ENCODE measurements around the gene CEP295NL. TPM values are rescaled to one million over a fixed set of nuclear protein-coding genes. Genes with fewer than 3 reads are reported as not detected.

The CEP295NL gene
- total and polyA plus RNA-seq, 7 donors, result 0.04 to 0.52 (median 0.39) TPM; not detected in 2

- WGBS, 3 donors, result 87 to 93% (median 90%) methylated on average over 20 of the region's 20 CpGs
- H3K36me3 ChIP-seq (ENCODE audit: insufficient read depth in 1 of 2, low read depth in 1 of 2), result no peaks in the 10 kb centered on the region
- ATAC-seq (no peak), DNase-seq (peak in 1 of 2 donors; percentile 41)
- no peak for TF ChIP-seq CTCF (IDR thresholded peaks at IDR 0.05)
- no peak overlapping the region for H3K4me3 ChIP-seq
- no peaks in the 10 kb centered on the region for H3K9me3 ChIP-seq
- no peak overlapping the region for H3K27ac ChIP-seq
- peaks cover 0 to 4% (median 0%) of the 10 kb centered on the region in 3 donors for H3K27me3 ChIP-seq (ENCODE audit: insufficient read depth in 3 of 3, low read length in 2 of 3)
- peaks cover 11% of the 10 kb centered on the region for H3K4me1 ChIP-seq
- intact Hi-C loops (cut with DNase I), result no loop called here
Observed at GRCh38 chr17:78919861-78920450, 17.0 kb upstream of the CEP295NL start.

GRCh38 chr17:78918979-78919378 is 16.0 kb upstream of the CEP295NL start:
- no peak for TF ChIP-seq CTCF (IDR thresholded peaks at IDR 0.05)
- 74 to 76% (median 75%) methylated on average over 14 of the region's 14 CpGs for WGBS, 3 donors
- Histone ChIP-seq H3K27ac (no peak overlapping the region), H3K27me3 (ENCODE audit: insufficient read depth in 3 of 3, low read length in 2 of 3) (no peaks in the 10 kb centered on the region), H3K36me3 (ENCODE audit: insufficient read depth in 1 of 2, low read depth in 1 of 2) (no peaks in the 10 kb centered on the region), H3K4me1 (peaks cover 11% of the 10 kb centered on the region), H3K4me3 (no peak overlapping the region), H3K9me3 (no peaks in the 10 kb centered on the region)
- peak in 1 of 2 donors; percentile 37 for DNase-seq
- no peak for ATAC-seq
- intact Hi-C loops (cut with DNase I), result no loop called here

- Histone ChIP-seq H3K27ac (no peak overlapping the region), H3K36me3 (ENCODE audit: insufficient read depth in 1 of 2, low read depth in 1 of 2) (no peaks in the 10 kb centered on the region), H3K9me3 (no peaks in the 10 kb centered on the region), H3K27me3 (ENCODE audit: insufficient read depth in 3 of 3, low read length in 2 of 3) (no peaks in the 10 kb centered on the region), H3K4me3 (no peak overlapping the region), H3K4me1 (peaks cover 8% of the 10 kb centered on the region)
- DNase-seq (peak in 1 of 2 donors; percentile 16), ATAC-seq (no peak)
- intact Hi-C loops (cut with DNase I), result no loop called here
- 84 to 88% (median 84%) methylated on average over 21 of the region's 21 CpGs for WGBS, 3 donors
- no peak for TF ChIP-seq CTCF (IDR thresholded peaks at IDR 0.05)
Observed at GRCh38 chr17:78917451-78918275, 14.7 kb upstream of the CEP295NL start.

- no peaks in the 10 kb centered on the region for H3K36me3 ChIP-seq (ENCODE audit: insufficient read depth in 1 of 2, low read depth in 1 of 2)
- H3K27ac ChIP-seq, result peak overlapping the region; percentile 60
- H3K4me1 ChIP-seq, result no peaks in the 10 kb centered on the region
- H3K4me3 ChIP-seq, result no peak overlapping the region
- DNase-seq (peak; percentile 71 to 76), ATAC-seq (peak in 3 of 4 donors; percentile 52 to 70 (median 66))
- 60 to 66% (median 63%) methylated on average over 17 of the region's 17 CpGs for WGBS, 3 donors
- no peaks in the 10 kb centered on the region for H3K9me3 ChIP-seq
- no peaks in the 10 kb centered on the region for H3K27me3 ChIP-seq (ENCODE audit: insufficient read depth in 3 of 3, low read length in 2 of 3)
- intact Hi-C loops (cut with DNase I), result no loop called here
- TF ChIP-seq CTCF (IDR thresholded peaks at IDR 0.05), result no peak
Observed at GRCh38 chr17:78915872-78916632, 13.1 kb upstream of the CEP295NL start.

Measured in psoas muscle (tissue), 8 donors.